OCI-LY3 (cell line): ENCODE data around the gene PYGM.

Source experiments
- EZH2phosphoT487 ChIP-seq: fragments of 200-600 bp; shearing (Covaris generic); IDR thresholded peaks from 2 replicates; pipeline ENCODE4 v1.6.1; 2018; ENCODE audit warnings: antibody characterized with exemption, mixed run types, low read depth
- TF ChIP-seq, protein P1 (sequence below): fragments of 200-600, 300-600 bp; sonication (generic); IDR thresholded peaks from 2 replicates; pipeline ENCODE4 v1.5.1; 2014; ENCODE audit warnings: antibody characterized with exemption, low read length, low read depth

DNA sequence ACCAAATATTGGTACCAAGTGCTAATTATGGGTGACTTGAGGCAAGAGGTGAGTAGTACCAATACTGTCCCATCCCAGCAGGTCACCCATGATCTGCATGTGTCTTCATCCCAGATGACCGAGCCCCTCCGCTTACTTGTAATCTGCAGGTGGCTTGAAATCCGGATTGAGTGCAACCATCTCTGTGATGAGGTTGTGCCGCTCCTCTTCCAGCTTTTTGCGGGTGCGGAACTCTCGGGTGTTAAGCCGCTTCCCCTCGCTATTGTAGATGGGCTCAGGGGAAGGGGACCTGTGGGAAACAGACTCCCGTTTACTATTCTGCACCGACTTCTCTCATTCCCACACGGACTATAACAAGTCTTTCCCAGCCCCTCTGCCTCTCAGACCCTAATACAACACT lies 10.3 kb upstream of the PYGM start:
- TF ChIP-seq, protein P1, sequence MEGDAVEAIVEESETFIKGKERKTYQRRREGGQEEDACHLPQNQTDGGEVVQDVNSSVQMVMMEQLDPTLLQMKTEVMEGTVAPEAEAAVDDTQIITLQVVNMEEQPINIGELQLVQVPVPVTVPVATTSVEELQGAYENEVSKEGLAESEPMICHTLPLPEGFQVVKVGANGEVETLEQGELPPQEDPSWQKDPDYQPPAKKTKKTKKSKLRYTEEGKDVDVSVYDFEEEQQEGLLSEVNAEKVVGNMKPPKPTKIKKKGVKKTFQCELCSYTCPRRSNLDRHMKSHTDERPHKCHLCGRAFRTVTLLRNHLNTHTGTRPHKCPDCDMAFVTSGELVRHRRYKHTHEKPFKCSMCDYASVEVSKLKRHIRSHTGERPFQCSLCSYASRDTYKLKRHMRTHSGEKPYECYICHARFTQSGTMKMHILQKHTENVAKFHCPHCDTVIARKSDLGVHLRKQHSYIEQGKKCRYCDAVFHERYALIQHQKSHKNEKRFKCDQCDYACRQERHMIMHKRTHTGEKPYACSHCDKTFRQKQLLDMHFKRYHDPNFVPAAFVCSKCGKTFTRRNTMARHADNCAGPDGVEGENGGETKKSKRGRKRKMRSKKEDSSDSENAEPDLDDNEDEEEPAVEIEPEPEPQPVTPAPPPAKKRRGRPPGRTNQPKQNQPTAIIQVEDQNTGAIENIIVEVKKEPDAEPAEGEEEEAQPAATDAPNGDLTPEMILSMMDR: no peak
- no peak for TF ChIP-seq EZH2phosphoT487
